ENCODE measurements around the gene CALHM2. TPM values are rescaled to one million over a fixed set of nuclear protein-coding genes. Genes with fewer than 3 reads are reported as not detected.

CALHM2 gene
- polyA plus RNA-seq, 1 of the 3 experiments (the other 2 are of a cell fraction) = 0.10 TPM

DNA sequence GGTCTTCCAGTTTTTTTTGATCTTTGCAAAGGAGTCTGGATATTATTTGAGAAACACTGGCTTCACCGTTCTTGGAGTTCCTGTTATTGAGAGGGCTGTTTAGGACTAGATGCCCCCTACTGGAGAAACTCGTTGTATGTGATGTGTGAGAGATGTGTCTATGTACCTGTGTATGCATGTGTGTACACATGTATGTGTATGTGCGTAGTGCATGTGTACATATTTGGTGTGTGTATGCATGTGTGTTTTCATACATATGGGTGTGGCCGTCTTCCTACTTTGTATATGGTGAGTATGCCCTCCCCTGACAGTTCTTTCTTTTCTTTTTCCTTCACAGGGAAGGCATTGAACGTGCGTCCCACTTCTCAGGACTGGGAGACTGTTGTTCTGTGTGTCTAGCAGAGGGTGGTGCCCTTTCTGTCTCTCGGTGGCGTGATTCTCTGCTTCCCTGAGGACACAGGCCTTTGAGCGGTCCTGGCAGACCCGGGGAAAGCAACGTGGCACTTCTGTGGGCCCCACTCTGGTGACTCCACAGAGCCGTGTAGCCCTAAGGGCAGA is 29.9 kb upstream of the CALHM2 start:
- H3K9me3 ChIP-seq = no peaks in the 10 kb centered on the region
- no peaks in the 10 kb centered on the region for H3K36me3 ChIP-seq (replicated peaks in 1 of 2; ENCODE audit: control insufficient read depth in 1 of 2, insufficient read depth in 2 of 2, low read length in 1 of 2)
- TF ChIP-seq RAD21 (IDR thresholded peaks at IDR 0.05; ENCODE audit: low read length) (peak; percentile 59), MEF2A (IDR thresholded peaks at IDR 0.05; ENCODE audit: borderline replicate concordance, low read depth) (no peak), TCF12 (IDR thresholded peaks at IDR 0.05) (no peak), SMC3 (IDR thresholded peaks at IDR 0.05; ENCODE audit: low read depth, low read length) (peak; percentile 46), USF1 (IDR thresholded peaks at IDR 0.05; ENCODE audit: borderline replicate concordance, low read depth) (no peak)
- TF ChIP-seq, protein P1, sequence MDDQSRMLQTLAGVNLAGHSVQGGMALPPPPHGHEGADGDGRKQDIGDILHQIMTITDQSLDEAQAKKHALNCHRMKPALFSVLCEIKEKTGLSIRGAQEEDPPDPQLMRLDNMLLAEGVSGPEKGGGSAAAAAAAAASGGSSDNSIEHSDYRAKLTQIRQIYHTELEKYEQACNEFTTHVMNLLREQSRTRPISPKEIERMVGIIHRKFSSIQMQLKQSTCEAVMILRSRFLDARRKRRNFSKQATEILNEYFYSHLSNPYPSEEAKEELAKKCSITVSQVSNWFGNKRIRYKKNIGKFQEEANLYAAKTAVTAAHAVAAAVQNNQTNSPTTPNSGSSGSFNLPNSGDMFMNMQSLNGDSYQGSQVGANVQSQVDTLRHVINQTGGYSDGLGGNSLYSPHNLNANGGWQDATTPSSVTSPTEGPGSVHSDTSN (IDR thresholded peaks at IDR 0.05) = no peak
- TF ChIP-seq, protein P2, sequence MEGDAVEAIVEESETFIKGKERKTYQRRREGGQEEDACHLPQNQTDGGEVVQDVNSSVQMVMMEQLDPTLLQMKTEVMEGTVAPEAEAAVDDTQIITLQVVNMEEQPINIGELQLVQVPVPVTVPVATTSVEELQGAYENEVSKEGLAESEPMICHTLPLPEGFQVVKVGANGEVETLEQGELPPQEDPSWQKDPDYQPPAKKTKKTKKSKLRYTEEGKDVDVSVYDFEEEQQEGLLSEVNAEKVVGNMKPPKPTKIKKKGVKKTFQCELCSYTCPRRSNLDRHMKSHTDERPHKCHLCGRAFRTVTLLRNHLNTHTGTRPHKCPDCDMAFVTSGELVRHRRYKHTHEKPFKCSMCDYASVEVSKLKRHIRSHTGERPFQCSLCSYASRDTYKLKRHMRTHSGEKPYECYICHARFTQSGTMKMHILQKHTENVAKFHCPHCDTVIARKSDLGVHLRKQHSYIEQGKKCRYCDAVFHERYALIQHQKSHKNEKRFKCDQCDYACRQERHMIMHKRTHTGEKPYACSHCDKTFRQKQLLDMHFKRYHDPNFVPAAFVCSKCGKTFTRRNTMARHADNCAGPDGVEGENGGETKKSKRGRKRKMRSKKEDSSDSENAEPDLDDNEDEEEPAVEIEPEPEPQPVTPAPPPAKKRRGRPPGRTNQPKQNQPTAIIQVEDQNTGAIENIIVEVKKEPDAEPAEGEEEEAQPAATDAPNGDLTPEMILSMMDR (IDR thresholded peaks at IDR 0.05) = peak; percentile 71
- ChIA-PET POLR2A (no interaction called here), CTCF (interaction anchor here (0.9 to 2.9 kb wide), 6 partner anchors 9 to 133 kb away, joined by 3 to 15 read pairs (median 4); partner anchors contain the start of gene NEURL1)
- 50% methylated on average over 12 of the region's 12 CpGs for WGBS (ENCODE audit: low lambda C conversion rate)
- H3F3A ChIP-seq (replicated peaks; ENCODE audit: insufficient read depth) = peaks cover 9% of the 10 kb centered on the region
- no peaks in the 10 kb centered on the region for H3K27me3 ChIP-seq (ENCODE audit: insufficient read depth)
- H3K4me1 ChIP-seq (ENCODE audit: control insufficient read depth in 1 of 2, insufficient read depth in 2 of 2, low read depth in 1 of 2, low read length in 1 of 2) = peaks cover 0 to 8% of the 10 kb centered on the region in 2 experiments; a peak in 1 of 4 replicates
- no peaks in the 10 kb centered on the region for H3K79me2 ChIP-seq (ENCODE audit: insufficient read depth)
- H4K20me1 ChIP-seq (ENCODE audit: insufficient read depth) = no peaks in the 10 kb centered on the region
- H3K4me2 ChIP-seq = no peak overlapping the region
- H2AFZ ChIP-seq (ENCODE audit: low read depth) = no peak overlapping the region; the same call in 1 of the 2 replicates
- H3K9me2 ChIP-seq = no peaks in the 10 kb centered on the region
- H3K4me3 ChIP-seq (ENCODE audit: low read depth in 2 of 2, low read length in 1 of 2) = no peak overlapping the region; a peak in 1 of 4 replicates
- H3K9ac ChIP-seq = no peak overlapping the region
- peak; percentile 77 for DNase-seq
- no peak overlapping the region for H3K27ac ChIP-seq (ENCODE audit: low read depth in 2 of 2, low read length in 1 of 2)

- Histone ChIP-seq H3K27ac (ENCODE audit: low read depth in 2 of 2, low read length in 1 of 2) (no peak overlapping the region), H3K4me2 (no peak overlapping the region), H3K4me1 (ENCODE audit: control insufficient read depth in 1 of 2, insufficient read depth in 2 of 2, low read depth in 1 of 2, low read length in 1 of 2) (peaks cover 0 to 11% of the 10 kb centered on the region in 2 experiments; a peak in 1 of 4 replicates), H3K9me3 (no peaks in the 10 kb centered on the region), H3K9me2 (no peaks in the 10 kb centered on the region), H3K9ac (no peak overlapping the region), H3K79me2 (ENCODE audit: insufficient read depth) (no peaks in the 10 kb centered on the region), H3F3A (replicated peaks; ENCODE audit: insufficient read depth) (peaks cover 9% of the 10 kb centered on the region), H3K4me3 (ENCODE audit: low read depth in 2 of 2, low read length in 1 of 2) (no peak overlapping the region), H4K20me1 (ENCODE audit: insufficient read depth) (no peaks in the 10 kb centered on the region), H3K27me3 (ENCODE audit: insufficient read depth) (no peaks in the 10 kb centered on the region), H2AFZ (ENCODE audit: low read depth) (no peak overlapping the region; the same call in 1 of the 2 replicates), H3K36me3 (replicated peaks in 1 of 2; ENCODE audit: control insufficient read depth in 1 of 2, insufficient read depth in 2 of 2, low read length in 1 of 2) (no peaks in the 10 kb centered on the region)
- no peak for DNase-seq
- POLR2A ChIA-PET = no interaction called here
- CTCF ChIA-PET = interaction anchor here (0.9 to 1.3 kb wide), 8 partner anchors 23 to 135 kb away, joined by 3 to 7 read pairs (median 4); no protein-coding TSS in a partner anchor
- TF ChIP-seq JUND (IDR thresholded peaks at IDR 0.05) (no peak), NFIC (IDR thresholded peaks at IDR 0.05; ENCODE audit: borderline replicate concordance) (peak; percentile 66)
- 51% methylated on average over 5 of the region's 5 CpGs for WGBS (ENCODE audit: low lambda C conversion rate)
These were observed 28.4 kb upstream of the CALHM2 start for GRCh38 chr10:103480521-103480920.
